Neural progenitor cell (in vitro differentiated cells): ENCODE results near the gene RALGAPB. TPM values are rescaled to one million over a fixed set of nuclear protein-coding genes. Genes with fewer than 3 reads are reported as not detected.

Experiments used
- DNase-seq: peaks from one replicate; pipeline ENCODE4 v3.0.0-alpha.2; 2016; ENCODE audit warnings: low spot score
- H2AFZ ChIP-seq: fragments of 200-600 bp; sonication (generic); replicated peaks from 2 replicates; pipeline ENCODE4 v1.6.1; 2016; ENCODE audit warnings: antibody characterized with exemption
- H3F3A ChIP-seq: fragments of 200-600 bp; sonication (generic); 2 replicates; pipeline ENCODE4 v1.6.1; 2016; ENCODE audit warnings: antibody characterized with exemption, low read depth
- H3K27ac ChIP-seq: fragments of 200-600 bp; sonication (generic); 2 replicates; pipeline ENCODE4 v1.5.1; 2016; ENCODE audit warnings: mild to moderate bottlenecking
- H3K27me3 ChIP-seq: fragments of 200-600 bp; sonication (generic); 2 replicates; pipeline ENCODE4 v1.6.1; 2016; ENCODE audit warnings: mild to moderate bottlenecking, moderate library complexity
- H3K36me3 ChIP-seq: fragments of 200-600 bp; sonication (generic); 2 replicates; pipeline ENCODE4 v1.5.1; 2016
- H3K4me1 ChIP-seq: fragments of 200-600 bp; sonication (generic); 2 replicates; pipeline ENCODE4 v1.6.1; 2016; ENCODE audit warnings: mixed run types
- H3K4me2 ChIP-seq: fragments of 200-600 bp; sonication (generic); 2 replicates; pipeline ENCODE4 v1.6.1; 2016
- H3K4me3 ChIP-seq: fragments of 200-600 bp; sonication (generic); 2 replicates; pipeline ENCODE4 v1.5.1; 2016
- H3K79me2 ChIP-seq: fragments of 200-600 bp; sonication (generic); 2 replicates; pipeline ENCODE4 v1.6.1; 2016; ENCODE audit warnings: low read depth
- H3K9ac ChIP-seq: fragments of 200-600 bp; sonication (generic); 2 replicates; pipeline ENCODE4 v1.6.1; 2016
- H3K9me3 ChIP-seq: fragments of 200-600 bp; sonication (generic); 2 replicates; pipeline ENCODE4 v1.5.1; 2016; ENCODE audit warnings: low read depth
- H4K20me1 ChIP-seq: fragments of 200-600 bp; sonication (generic); 2 replicates; pipeline ENCODE4 v1.6.1; 2016; ENCODE audit warnings: low read depth
- H3K27ac Mint-ChIP-seq: 3 replicates; pipeline ENCODE4 v1.8.0; 2021; ENCODE audit warnings: mixed read lengths
- H3K27me3 Mint-ChIP-seq: 2 replicates; pipeline ENCODE4 v1.8.0; 2022; ENCODE audit warnings: low read depth, mild to moderate bottlenecking, inconsistent platforms, moderate library complexity, mixed read lengths; ENCODE audit not compliant: insufficient read depth
- H3K36me3 Mint-ChIP-seq: 3 replicates; pipeline ENCODE4 v1.8.0; 2021; ENCODE audit warnings: mixed read lengths
- H3K4me1 Mint-ChIP-seq: 3 replicates; pipeline ENCODE4 v1.8.0; 2021; ENCODE audit warnings: mixed read lengths
- H3K4me3 Mint-ChIP-seq: 3 replicates; pipeline ENCODE4 v1.8.0; 2021; ENCODE audit warnings: mild to moderate bottlenecking, moderate library complexity, mixed read lengths
- H3K9me3 Mint-ChIP-seq: 3 replicates; pipeline ENCODE4 v1.8.0; 2020; ENCODE audit warnings: mixed read lengths
- CTCF ChIP-seq: fragments of 200-600 bp; sonication (generic); IDR thresholded peaks from 2 replicates; pipeline ENCODE4 v1.5.1; 2017; ENCODE audit warnings: antibody characterized with exemption, mild to moderate bottlenecking
- EZH2 ChIP-seq: fragments of 200-600 bp; sonication (generic); IDR thresholded peaks from 2 replicates; pipeline ENCODE4 v1.6.1; 2017; ENCODE audit warnings: antibody characterized with exemption, mild to moderate bottlenecking, moderate library complexity
- EZH2phosphoT487 ChIP-seq: fragments of 200-600 bp; sonication (generic); IDR thresholded peaks from 2 replicates; pipeline ENCODE4 v1.6.1; 2017; ENCODE audit warnings: antibody characterized with exemption
- total RNA-seq: library from RNA; depleted of rRNA; stranded (reverse); fragments of >200 nt; gene quantifications from 2 replicates; pipeline ENCODE4 v1.2.3, GENCODE V29; 2015; ENCODE audit warnings: low replicate concordance

The RALGAPB gene
- total RNA-seq, 1 donor from 2014 or later = 39.1 TPM

GRCh38 chr20:38538789-38539188 is 66.1 kb downstream of the RALGAPB start:
- H3K36me3 ChIP-seq = peaks cover 9% of the 10 kb centered on the region
- no peaks in the 10 kb centered on the region for H3K79me2 ChIP-seq
- H3K9me3 Mint-ChIP-seq = no peaks in the 10 kb centered on the region
- no peaks in the 10 kb centered on the region for H4K20me1 ChIP-seq
- H3F3A ChIP-seq = no peaks in the 10 kb centered on the region
- no peak overlapping the region for H3K9ac ChIP-seq
- TF ChIP-seq EZH2 (no peak), EZH2phosphoT487 (no peak), CTCF (no peak)
- DNase-seq = no peak
- no peak overlapping the region for H2AFZ ChIP-seq
- H3K4me3 ChIP-seq = no peak overlapping the region
- H3K27ac ChIP-seq = no peak overlapping the region
- peaks cover 35% of the 10 kb centered on the region for H3K36me3 Mint-ChIP-seq
- no peak overlapping the region for H3K4me2 ChIP-seq
- no peaks in the 10 kb centered on the region for H3K4me1 ChIP-seq
- no peaks in the 10 kb centered on the region for H3K9me3 ChIP-seq
- no peak overlapping the region for H3K4me3 Mint-ChIP-seq
- no peaks in the 10 kb centered on the region for H3K4me1 Mint-ChIP-seq
- no peak overlapping the region for H3K27ac Mint-ChIP-seq
- no peaks in the 10 kb centered on the region for H3K27me3 Mint-ChIP-seq
- H3K27me3 ChIP-seq = no peaks in the 10 kb centered on the region

- Histone ChIP-seq H3K9ac (no peak overlapping the region), H3K4me1 (no peaks in the 10 kb centered on the region), H3K36me3 (peaks cover 22% of the 10 kb centered on the region), H3K79me2 (no peaks in the 10 kb centered on the region), H3K27me3 (no peaks in the 10 kb centered on the region), H3F3A (no peaks in the 10 kb centered on the region), H4K20me1 (no peaks in the 10 kb centered on the region), H3K27ac (no peak overlapping the region), H2AFZ (no peak overlapping the region), H3K9me3 (no peaks in the 10 kb centered on the region), H3K4me3 (no peak overlapping the region), H3K4me2 (no peak overlapping the region)
- Mint-ChIP-seq H3K4me1 (no peaks in the 10 kb centered on the region), H3K27me3 (no peaks in the 10 kb centered on the region), H3K36me3 (peaks cover 19% of the 10 kb centered on the region), H3K9me3 (no peaks in the 10 kb centered on the region), H3K4me3 (no peak overlapping the region), H3K27ac (no peak overlapping the region)
- TF ChIP-seq CTCF = no peak
- TF ChIP-seq EZH2 = no peak
- DNase-seq = no peak
Measured at GRCh38 chr20:38543014-38543906, 70.6 kb downstream of the RALGAPB start.

- DNase-seq = no peak
- Histone ChIP-seq H3F3A (no peaks in the 10 kb centered on the region), H3K36me3 (peaks cover 15% of the 10 kb centered on the region), H2AFZ (no peak overlapping the region), H3K4me1 (no peaks in the 10 kb centered on the region), H4K20me1 (no peaks in the 10 kb centered on the region), H3K27ac (no peak overlapping the region), H3K79me2 (no peaks in the 10 kb centered on the region), H3K9me3 (no peaks in the 10 kb centered on the region), H3K4me3 (no peak overlapping the region), H3K4me2 (no peak overlapping the region), H3K9ac (no peak overlapping the region), H3K27me3 (no peaks in the 10 kb centered on the region)
- H3K4me3 Mint-ChIP-seq = no peak overlapping the region
- H3K9me3 Mint-ChIP-seq = no peaks in the 10 kb centered on the region
- H3K27me3 Mint-ChIP-seq = no peaks in the 10 kb centered on the region
- peaks cover 14% of the 10 kb centered on the region for H3K36me3 Mint-ChIP-seq
- H3K27ac Mint-ChIP-seq = no peak overlapping the region
- TF ChIP-seq EZH2 = no peak
- TF ChIP-seq CTCF = no peak
- no peak for TF ChIP-seq EZH2phosphoT487
- no peaks in the 10 kb centered on the region for H3K4me1 Mint-ChIP-seq
Measured at GRCh38 chr20:38545771-38546170, 73.1 kb downstream of the RALGAPB start.
